Cortex of kidney (tissue), 1 donor: ENCODE results near the gene OPRM1.
"Not testable (repeated sequence)": the region's sequence is repeated elsewhere in the genome, so short reads cannot be mapped to it uniquely, and the experiment has no call there.

Experiments used
- DNase-seq: peaks from one replicate; lab custom pipeline; 2025; lab: John Stamatoyannopoulos, UW

OPRM1 gene

DNA sequence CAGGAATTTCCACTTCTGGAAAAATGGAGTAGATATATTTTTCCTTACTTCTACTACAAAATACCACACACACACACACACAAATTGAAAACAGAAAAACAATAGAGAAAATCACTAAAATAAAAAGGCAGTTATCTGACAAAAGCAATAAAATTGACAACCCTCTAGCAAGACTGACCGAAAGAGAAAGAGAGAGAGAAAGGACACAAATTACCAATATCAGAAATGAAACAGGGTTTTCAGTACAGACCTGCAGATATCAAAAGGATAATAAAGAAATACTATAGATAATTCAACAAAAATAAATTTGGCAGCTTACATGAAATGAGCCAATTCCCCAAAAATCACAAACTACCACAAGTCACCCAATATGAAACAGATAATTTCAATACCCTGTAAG lies 104.7 kb downstream of the OPRM1 start:
- DNase-seq, result no peak

DNA sequence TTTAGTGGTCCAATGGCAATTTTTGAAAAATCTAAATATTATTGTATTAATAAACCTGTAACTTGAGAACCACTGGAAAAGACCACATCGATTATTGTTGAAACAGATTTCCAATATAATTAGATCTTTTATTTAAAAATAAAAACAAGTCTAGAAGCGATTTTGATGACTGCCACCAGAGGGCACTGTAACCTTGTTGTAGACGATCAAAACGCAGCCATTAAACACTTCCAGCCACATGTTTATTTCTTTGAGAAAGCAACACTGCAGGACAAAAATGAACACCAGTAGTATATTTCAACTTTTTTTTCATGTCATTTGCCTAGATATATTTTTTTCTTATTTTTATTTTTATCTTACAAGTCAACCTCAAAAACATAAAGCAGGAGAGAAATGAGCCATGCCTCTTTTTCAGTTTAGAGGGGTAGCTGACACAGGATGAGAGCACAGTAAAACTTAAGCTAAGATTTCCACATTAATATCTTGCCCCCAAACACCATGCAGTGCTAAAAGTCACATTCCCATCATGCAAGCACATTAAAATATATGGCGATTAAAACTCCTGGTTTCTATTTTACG lies 115.4 kb downstream of the OPRM1 start:
- DNase-seq, result no peak

DNA sequence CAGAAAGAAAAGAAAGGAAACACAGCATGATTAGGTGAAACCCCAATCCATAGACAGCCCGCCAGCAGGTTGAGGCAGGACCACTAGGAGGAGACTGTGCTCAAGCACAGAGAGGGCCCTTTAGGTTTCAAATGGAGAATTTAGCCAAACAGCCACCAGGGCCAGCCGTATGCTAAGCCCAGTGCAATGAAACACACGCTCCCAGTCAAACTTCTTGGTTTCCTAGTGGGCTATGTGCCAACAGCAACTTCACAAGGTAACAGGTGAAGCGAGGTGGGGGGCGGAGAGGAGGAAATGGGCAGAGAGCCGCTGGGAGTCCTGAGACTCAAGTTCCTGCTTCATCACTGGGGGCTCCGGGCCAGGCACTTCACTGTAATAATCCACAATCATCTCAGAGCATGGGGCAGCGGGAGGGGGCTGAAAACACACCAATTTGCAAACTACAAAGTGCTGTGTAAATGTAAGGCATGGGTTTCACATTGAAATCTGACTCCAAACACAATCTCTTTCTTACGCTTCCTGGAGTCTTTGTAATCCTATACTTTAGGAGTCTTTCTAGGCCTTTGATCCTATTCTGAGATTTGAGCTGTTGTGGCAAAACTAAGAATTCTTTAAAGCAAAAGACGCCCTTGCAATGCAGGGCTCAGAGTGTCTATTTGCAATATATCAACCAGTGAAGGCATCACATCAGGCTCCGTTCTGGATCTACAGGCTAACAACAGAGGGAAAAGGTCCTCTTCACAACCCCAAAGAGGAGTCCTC lies 117.3 kb downstream of the OPRM1 start:
- DNase-seq, result no peak

DNA sequence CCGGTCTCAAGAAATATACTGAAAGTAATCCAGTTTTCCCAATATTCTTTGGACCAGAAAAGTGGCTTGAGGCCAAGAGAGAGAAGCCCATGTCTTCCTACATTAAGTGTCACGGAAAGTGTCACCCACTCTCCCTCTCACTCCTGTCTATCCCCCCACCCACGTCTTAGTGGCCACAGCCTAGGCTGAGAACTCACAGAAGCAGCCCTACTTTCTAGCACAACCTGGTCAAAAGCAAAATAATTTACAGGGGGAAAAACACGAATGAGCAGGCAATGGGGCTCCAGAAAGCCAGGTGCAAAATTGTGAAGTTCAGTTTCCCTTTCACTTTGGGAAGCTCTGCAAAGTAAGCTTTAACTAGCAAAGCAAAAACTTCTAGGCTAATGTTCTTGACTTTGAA lies 118.0 kb downstream of the OPRM1 start:
- DNase-seq, result no peak

DNA sequence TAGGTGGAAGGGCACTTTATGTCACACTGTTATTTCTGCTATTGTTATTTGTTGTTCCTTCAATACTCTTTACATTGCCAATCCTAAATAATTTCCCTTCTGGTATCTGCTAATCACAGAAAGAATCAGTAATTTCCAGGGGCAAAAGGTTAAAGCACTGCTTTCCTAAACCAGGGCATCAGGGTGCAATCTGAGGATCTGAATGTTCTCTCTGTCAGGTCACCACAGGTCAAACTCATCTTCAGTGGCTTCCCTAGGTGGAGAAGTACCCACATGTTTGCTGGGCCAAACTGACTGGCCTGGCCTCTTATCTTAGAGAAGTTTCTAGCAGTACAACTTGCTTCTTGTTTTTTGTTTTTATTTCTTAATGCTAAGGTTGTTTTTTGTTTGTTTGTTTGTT lies 118.7 kb downstream of the OPRM1 start:
- DNase-seq, result no peak

DNA sequence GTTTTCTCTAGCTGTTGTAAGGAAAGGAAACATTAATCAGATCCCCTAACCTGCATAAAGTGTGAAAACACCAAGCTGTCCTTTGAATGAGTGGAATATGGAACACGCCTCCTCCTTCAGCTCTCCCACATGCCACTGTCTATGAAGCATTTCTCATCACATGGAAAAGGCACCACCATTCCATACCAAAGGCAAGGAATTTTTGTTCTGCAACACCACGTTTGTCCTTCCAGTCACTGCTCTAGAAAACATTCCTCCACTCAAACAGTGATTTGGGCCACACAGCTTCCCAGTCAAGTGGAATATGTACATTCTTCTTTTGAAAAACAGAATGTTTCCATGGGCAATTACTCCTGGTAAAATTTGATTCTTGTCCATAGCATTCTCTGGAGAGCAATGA lies 120.1 kb downstream of the OPRM1 start:
- DNase-seq, result no peak

DNA sequence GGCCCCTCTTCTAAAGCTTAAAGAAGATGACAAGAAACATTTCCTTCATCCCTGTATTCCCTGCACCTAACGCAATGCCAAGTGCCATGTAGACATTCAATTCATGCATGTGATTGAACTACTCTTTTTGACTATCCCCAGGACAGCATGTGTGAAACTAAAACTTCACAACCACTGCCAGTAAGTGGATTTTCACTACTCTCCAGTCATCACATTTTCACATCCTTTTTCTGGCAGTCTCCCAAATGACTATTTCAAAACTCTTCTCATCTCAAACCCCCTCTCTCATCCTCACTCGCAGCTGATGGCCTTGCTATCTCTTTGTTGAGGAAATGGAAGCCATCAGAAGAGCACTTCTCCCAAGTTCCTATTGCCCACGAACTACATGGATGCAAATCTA lies 122.6 kb downstream of the OPRM1 start:
- no peak for DNase-seq

DNA sequence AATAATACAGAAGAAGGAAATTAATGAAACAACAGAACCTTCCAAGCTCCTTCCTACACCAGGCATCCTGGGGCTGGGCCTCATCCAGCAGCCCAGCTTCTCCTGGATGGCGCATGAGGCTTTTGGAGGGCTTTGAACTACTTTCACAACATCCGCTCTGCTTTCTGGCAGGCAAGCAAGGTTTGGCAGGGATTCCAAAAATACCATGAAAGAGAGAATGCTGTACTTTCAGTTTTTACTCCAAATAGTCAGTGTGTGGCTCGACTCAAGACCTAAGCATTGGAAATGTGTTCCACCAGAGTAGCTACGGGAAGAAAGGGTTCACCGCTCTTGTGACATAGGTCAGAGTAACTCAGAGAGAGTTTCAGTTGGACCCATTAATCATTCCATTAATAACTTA lies 125.4 kb downstream of the OPRM1 start:
- no peak for DNase-seq

DNA sequence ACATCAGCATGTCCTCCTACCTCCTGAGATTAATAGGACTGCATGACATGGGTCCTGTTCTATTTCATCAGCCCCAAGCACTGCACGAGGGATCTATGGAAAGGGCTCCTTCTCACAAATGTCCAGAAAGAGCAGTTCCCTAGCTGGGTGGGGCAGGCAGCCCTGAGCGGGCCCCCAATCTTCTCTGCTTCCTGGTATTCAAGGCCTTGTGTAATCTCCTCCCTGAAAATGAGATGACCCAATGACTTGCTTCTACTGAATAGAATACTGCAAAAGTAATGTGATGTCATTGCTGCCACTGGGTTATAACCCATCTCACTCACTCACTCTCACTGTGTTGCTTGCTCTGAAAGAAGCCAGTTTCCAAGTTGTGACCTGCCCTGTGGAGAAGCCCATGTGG lies 126.4 kb downstream of the OPRM1 start:
- DNase-seq, result no peak

DNA sequence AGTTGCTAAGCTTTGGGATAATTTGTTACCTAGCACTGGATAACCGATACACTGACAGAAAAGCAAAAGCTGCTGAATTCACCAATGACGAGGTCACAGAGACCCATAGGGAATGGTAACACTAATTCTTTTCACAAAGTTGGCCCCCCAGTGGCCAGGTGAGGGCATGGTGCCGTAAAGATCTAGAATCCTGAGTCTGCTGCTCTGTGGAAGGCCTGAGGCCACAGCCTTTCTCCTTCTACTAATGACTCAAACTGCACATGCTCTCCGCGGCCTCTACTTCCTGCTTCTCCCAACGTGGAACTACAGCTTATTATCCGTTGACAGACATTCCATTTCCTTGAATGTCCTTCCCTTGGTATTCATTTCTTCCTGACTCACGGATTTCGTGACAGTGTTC lies 127.1 kb downstream of the OPRM1 start:
- no peak for DNase-seq

DNA sequence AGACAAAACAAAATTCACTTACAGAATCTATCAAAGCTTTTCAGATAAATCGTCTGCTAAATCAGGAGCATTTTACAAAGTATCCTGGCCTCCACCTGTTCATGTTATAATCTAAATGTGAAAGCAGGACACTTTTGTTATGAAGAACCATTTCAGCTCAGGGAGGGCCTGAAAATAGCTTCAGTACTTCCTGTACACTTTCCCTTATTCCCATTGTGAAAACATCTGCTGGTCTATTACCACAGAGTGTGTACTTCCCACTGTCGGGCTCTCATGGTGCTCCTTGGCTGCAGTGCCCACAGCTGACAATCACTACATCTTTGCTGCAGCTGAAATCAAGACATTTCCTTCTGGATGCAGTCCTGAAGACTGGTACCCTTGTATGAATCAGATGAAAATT lies 128.1 kb downstream of the OPRM1 start:
- no peak for DNase-seq

DNA sequence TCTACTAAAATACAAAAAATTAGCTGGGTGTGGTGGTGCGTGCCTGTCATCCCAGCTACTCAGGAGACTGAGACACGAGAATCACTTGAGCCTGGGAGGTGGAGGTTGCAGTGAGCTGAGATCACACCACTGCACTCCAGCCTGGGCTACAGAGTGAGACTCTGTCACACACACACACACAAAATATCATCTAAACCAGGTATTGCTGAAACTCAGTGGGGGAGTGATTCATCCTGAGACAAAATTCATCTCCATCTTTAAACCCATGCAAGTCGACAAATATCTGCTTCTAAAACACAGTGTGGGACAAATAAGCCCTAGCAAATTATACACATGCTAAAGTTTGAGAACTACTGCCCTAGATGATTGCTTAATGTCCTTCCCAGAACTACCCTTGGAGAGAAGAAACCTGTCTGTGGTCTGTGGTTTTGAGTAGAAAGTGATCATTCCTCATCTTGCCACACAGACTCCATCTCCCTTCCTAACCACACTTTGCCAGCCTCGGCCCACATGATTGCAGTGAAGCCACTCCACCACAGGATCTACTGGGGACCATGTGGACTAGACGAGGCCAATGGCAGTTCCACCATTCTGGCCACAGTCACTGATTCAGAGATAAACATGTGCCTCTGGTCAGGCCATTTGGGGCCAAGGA lies 130.3 kb downstream of the OPRM1 start:
- no peak for DNase-seq

DNA sequence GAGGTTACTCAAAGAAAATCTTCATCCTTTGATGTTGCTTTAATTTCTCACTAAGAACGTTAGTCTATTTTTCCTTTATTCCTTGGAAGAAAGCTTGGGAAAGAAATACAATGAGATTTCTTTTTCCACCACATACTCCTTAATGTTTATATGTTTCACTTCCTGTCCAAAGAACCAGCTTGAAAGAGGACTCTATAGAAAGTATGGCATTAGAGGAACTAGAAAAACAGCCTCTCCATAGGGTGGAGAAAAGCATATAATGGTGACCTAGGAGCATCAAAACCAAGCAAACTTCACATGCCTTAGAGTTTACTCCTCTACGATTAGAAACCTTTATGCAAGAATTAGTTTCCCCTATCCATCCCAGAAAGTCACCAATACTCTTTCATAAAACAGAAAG lies 131.1 kb downstream of the OPRM1 start:
- no peak for DNase-seq

DNA sequence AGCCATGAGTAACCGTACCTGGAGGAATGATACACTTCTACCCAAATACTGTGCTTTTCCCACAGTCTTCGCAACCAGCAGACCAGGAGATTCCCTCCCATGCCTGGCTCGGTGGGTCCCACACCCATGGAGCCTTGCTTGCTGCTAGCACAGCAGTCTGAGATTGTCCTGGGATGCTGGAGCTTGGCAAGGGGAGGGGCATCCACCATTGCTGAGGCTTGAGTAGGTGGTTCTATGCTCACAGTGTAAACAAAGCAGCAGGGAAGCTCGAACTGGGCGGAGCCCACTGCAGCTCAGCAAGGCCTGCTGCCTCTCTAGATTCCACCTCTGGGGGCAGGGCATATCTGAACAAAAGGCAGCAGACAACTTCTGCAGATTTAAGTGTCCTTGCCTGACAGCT lies 133.4 kb downstream of the OPRM1 start:
- not testable (repeated sequence) for DNase-seq

DNA sequence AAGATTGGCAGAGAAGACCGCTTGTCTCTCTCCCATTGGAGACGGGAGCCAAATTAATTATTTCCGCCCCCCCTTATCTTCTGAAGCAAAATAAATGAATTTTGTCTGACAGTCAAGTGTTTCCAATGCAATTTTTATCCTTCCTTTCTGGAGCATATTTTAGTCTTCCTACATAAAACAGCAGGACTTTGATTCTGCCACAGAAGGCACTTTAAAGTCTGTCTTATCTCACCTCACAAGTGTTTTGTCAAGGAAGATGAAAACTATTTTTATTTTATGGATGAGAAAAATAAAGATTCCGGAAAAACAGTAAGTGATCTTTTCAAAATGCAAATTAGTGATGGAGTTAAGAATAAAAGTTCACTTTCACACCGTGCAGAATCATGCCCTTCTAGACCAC lies 140.4 kb downstream of the OPRM1 start:
- DNase-seq, result no peak

DNA sequence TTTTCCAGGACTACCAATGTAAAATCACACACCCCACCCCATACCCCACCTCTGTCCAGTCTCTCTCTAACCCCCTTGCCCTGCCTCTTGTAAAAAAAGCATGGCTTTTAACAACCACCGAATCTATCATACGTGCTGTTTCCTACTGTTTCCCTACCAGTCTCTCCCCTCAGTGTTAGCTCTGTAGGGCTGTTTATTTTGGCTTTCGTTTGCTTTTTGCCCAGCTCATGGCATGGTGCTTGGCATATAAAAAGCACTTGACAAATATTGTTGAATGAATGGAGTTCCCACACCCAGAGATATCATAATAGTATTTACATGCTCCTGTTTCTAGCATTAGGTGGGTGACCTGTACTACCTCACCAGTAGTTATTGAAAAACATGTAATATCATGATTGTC lies 148.2 kb downstream of the OPRM1 start:
- DNase-seq, result no peak

DNA sequence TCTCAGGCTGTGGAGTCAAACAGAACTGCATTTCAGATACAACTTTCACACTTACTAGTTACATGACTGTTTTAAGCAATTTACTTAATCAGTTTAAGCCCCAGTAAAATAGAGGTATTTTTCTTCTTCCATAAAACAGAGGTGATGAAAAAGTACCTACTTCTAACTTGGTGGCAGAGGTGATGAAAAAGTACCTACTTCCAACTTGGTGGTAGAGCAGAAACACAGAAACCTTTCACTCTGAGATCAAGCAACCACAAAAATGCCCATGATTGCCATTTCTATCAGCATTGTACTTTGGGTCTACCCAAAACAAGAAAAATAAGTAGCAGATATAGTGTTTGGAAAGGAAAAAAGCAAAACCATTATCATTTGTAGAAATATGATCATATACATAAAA lies 148.7 kb downstream of the OPRM1 start:
- no peak for DNase-seq

DNA sequence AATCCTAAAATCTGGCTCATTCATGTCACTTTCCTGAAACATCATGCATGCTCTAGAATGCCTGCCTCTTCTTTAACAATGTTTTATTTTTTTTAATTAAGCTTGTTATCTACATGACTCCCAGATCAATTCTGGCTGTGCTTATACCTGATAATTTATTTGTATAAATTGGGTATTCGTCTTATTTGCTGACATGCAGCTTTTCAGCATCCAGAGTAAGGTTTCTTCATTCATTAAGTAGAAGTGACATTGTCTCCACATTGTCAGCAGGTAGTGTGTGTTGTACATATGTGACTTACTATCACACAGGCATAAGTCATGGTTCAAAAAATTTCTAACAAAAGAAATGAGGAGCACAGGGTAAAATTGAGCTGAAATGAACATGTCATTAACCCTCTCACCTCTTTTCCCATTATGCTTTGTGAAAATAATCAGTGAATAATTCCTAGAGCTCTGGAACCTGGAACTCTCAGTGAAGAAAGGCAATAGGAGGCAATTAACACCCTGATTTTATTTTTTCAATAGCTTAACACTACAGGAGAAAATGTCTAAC lies 157.4 kb downstream of the OPRM1 start:
- no peak for DNase-seq

DNA sequence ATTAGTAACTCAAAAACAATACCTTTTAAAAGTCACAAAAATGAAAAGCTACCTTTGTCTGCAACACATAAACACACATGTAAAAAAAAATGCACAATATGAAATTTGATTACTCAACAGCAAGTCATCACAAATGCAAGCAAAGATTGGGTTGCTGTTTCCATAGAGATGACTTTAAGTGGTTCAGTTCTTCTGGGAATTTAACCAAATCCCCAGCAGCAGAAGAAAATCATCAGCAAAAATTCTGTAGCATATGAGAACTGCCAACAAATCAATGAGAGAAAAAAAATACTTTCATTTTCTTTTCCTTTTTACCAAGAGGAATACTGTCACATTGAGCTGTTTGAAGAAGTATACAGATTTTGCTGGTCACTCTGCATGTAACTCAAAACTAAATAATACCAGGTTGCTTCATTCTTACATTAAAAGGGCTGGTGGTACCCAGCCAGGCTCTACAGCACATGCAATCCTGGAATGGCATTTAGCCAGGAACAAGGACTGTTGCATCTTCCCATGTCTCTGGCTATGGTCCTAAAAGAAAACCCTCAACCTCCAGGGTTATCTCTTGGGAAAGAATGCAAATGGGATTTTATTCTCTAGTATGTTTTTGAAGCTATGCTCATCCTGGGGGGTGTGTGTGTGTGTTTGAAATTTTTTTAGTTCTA lies 158.3 kb downstream of the OPRM1 start:
- no peak for DNase-seq

DNA sequence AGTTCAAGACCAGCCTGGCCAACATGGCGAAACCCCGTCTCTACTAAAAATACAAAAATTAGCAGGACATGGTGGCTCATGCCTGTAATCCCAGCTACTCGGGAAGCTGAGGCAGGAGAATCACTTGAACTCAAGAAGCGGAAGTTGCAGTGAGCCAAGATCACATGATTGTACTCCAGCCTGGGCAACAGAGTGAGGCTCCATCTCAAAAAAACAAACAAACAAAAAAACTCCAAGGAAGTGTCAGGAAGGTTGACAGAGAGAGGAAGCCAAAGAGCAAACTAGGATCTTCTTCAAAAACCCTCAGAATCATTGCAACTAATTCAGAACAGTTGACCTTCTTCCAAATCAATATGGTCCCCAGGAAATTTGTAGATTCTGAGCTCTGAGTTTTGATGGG lies 162.6 kb downstream of the OPRM1 start:
- not testable (repeated sequence) for DNase-seq

DNA sequence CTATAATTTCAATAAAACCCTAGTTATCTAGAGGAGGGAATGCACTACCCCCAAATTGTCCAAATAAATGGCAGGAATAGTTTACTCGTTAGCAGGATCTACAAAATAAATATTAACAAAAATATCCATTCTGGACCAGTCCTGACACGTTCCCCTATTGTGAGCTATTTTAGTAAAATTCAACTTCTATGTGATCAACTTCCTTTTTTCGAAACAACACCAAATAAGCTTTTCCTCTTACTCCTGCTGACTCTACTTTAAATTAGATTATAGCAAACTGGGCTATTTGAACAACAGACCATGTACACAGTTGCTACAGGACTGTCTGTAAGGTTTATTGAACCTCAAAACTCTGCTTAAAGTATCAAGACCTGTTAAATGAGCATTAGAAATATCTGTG lies 163.3 kb downstream of the OPRM1 start:
- DNase-seq, result no peak

DNA sequence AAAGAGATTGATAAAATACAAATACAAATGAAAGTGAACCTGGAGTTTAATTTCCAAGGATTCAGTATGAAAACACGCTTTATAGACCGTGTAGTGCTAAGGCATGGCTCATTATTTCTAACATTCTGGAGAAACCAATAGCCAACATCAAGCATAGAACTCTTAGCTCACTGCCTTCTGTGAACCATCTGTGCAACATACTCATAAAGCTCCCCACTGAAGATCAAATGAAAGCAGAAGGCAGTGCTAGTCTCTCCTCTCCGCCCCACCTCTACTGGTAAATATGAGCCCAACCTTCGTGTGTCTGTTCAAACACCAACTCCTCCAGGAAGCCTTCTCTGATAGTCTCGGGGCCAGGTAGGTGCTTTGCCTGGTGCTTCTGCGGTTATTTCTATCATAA lies 163.9 kb downstream of the OPRM1 start:
- no peak for DNase-seq

DNA sequence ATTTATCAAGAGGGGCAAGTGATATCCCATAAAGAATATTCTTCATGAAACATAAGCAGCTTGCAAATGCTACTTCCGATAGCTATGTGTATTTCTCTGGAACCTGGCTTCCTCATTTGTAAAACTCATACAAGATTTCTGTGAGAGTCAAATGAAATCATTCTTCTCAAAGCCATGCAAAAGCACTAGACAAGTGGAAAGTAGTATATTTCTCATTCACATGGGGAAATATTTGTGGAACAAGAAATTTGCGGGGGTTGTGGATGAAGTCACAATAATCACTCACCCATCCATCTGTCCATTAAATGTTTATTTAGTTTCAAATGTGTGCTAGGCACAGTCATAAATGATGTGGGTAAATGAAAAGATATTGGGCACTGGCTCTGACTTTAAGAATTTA lies 167.1 kb downstream of the OPRM1 start:
- no peak for DNase-seq
